SK-N-SH (cell line): ENCODE results near the gene CALCOCO2.

Experiments used
- CHD2 ChIP-seq: fragments of 150-350 bp; IDR thresholded peaks from 2 replicates; pipeline ENCODE4 v1.6.1; 2018; ENCODE audit warnings: low read length; ENCODE audit not compliant: partially characterized antibody
- CTCF ChIP-seq: fragments of 200-600 bp; sonication (generic); IDR thresholded peaks from 2 replicates; pipeline ENCODE4 v1.6.1; 2017; ENCODE audit warnings: antibody characterized with exemption, mild to moderate bottlenecking, moderate library complexity
- FOXM1 ChIP-seq: IDR thresholded peaks from 2 replicates; pipeline ENCODE4 v1.4.0; 2012; ENCODE audit warnings: low read depth, mild to moderate bottlenecking
- SIN3A ChIP-seq: IDR thresholded peaks from 2 replicates; pipeline ENCODE4 v1.6.1; 2012; ENCODE audit warnings: low read depth, mild to moderate bottlenecking, low read length, moderate library complexity, borderline replicate concordance

GRCh38 chr17:48905987-48906515 is 75.2 kb downstream of the CALCOCO2 start:
- TF ChIP-seq CTCF, result no peak
- TF ChIP-seq FOXM1, result no peak
- TF ChIP-seq SIN3A, result no peak
- no peak for TF ChIP-seq CHD2
